HG03060 (cell line): ENCODE measurements around the gene P2RX1.
"Not testable (repeated sequence)": the region's sequence is repeated elsewhere in the genome, so short reads cannot be mapped to it uniquely, and the experiment has no call there.

Experiments
- ATAC-seq: cut with Tn5 transposase; IDR thresholded peaks from one replicate; pipeline ENCODE4 v1.9.1; 2021; ENCODE audit warnings: low read depth, moderate number of reproducible peaks; ENCODE audit not compliant: unreplicated experiment

P2RX1 gene

DNA sequence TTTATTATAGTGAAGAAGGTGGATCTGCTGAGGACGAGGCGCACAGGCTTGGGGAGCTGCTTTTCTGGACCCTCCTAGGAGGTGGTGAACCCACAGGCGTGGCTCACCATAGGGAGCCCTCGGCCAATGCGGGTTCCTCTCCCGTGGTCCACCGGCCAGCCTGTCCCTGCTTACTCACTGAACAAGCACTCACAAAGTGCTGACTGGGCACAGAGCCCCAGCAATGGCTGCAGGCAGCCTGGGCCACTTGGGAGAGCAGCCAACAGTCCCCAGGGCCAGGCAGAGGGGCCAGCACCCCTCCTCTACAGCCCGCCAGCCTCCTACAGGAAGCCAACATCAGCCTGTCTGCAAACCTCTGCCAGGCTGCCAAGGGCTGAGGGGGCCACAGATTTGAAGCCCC is 51.1 kb downstream of the P2RX1 start:
- ATAC-seq, result no peak

DNA sequence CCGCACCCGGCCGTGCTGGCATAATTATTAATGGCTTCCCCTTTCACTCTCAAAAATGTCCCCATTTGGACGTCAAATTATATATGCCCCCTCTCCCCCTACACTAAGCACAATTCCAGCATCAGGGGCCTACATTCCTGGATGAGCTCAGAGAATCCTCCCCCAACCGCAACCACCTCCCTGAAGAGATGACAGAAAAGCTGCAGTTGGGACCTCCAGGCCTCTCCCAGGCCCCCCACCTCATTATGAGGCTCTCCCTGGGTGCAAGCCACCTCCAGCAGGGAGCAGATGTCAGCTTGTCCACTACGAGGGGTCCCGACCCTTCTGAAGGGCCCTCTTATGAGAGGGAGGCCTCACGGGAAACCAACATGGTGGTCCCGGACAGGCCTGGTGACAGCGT is 51.7 kb downstream of the P2RX1 start:
- ATAC-seq, result no peak

DNA sequence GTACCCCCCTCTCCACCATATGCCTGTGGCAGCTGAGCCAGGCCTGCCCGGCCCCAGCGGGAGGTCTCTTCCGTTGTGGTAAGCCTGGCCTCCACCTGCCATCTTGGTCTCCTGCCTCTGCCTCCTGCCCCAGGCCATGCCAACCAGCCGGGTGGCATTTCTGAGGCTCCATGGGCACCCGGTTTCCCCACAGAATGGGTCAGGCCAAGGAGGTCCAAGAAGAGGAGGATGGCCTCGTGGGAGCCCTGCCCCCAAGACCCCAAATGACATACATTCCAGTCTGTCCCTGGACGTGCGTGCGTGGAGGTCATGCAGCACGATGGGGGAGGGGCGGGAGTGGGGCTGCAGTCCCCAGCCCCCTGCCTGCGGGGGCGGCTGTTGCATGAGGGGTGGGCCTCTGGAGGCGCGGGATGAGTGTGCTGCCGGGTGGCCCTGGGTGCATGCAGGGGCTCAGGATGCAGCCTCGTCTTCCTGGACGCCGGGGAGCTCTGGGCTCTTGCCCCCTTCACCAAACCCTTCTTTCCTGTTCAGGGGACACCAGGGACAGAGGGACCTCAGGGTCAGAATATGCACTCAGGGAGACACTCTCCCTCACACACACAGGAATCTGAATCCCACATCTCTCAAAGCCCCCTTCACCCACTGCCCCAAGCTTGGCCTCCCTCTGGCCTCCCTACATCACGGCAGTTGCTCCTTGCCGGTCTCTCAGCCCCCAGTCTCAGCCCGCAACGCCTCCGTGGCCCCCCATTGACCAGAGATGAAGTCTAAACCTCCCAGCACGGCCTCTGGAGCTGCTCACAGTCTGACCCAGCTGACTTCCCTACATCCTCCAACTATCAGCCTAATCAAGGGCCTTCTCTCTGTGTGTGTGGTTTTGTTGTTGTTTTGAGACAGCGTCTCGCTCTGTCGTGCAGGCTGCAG is 54.2 kb downstream of the P2RX1 start:
- ATAC-seq, result no peak

DNA sequence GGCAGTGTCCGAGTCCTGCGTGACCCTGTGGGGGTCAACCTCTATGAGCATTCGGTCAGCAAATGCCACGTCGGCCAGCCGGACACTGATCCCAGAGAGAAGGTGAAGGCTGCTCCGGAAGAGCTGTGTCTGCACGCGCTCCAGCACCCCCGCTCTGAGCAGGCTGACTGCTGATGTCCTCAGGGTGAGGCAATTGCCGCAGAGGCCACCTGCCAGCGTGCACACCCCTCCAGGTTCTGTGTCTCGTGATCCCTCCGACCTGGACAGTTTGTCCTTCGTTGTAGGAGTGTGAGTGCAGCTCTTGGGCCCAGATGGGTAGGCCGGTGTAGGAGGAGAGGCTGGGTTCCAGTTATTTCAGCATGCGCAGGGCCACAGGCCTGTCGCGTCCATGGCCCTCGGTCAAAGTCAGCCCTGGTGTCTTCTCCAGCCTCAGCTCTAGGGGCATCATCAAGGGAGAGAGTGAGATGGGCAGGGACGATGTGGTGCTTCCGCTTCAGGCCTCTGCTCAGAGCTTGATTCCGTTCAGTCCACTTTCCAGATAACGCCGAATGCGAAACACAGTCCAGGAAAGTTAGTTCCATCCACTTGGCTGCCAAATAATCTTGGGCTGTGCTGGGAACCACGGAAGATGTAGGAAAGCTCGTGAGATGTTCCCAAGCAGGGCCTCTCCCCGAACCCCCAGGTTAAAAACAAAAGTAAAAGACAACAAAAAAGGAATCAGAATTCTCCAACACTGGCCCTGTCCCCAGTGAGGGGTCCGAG is 55.1 kb downstream of the P2RX1 start:
- ATAC-seq, result no peak

DNA sequence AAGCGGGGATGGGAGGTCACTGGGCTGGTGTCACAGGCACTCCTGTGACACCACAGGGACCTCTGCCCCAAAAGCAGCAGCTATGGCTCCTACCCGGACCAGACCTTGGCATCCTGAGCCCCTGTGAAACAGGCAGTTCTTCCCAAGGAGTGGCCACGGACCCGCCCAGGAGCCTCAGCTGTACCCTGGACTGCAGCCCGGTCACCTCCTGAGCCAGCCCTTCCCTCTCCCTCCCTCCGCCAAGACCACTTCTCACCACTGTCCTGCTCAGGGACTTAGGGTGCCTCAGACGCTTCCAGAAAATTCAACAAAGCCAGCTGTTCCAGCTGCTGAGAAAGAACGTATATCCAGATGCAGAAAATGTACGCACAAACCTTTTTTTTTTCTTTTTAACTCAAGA is 56.3 kb downstream of the P2RX1 start:
- ATAC-seq, result no peak

DNA sequence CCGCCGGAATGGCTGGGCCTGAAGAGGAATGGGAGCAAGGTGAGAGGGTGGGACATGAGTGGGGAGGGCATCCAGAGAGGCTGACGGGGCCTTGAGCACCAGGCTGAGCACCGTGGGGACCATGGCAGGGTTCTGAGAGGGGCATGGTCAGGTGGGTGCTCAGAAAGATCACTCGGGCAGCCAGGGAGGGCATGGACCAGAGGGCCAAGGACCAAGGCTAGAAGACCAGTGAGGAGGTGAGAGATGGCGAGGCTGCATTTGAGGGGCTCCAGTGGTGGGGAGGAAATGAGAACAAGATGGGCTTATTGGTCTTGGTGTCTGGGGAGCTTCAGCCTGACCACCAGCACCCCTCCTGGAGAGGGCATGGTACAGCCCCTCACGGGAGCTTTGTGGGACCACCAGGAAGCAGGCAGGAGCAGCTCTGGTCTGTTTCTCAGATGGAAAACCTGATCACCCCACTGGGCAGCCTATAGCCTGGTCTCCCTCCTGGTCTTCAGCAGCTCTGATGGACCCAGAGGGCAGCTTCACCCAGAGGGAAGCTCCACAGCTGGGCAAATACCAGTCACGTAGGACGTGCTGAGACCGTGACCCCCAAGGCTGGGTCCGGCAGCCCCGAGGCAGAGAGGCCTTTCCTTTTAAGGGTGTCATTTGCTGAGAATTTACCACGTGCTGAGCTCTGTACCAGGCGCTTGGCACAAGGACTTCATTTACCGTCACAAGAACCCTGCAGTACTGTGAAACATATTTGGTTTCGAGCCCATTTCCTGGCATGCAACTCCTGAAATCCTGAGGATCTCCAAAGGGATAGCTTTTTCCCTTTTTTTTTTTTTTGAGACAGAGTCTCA is 58.8 kb downstream of the P2RX1 start:
- ATAC-seq, result no peak

DNA sequence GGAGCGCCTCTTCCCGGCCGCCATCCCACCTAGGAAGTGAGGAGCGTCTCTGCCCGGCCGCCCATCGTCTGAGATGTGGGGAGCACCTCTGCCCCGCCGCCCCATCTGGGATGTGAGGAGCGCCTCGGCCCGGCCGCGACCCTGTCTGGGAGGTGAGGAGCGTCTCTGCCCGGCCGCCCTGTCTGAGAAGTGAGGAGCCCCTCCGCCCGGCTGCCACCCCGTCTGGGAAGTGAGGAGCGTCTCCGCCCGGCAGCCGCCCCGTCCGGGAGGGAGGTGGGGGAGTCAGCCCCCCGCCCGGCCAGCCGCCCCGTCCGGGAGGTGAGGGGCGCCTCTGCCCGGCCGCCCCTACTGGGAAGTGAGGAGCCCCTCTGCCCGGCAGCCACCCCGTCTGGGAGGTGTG is 62.1 kb downstream of the P2RX1 start:
- not testable (repeated sequence) for ATAC-seq

DNA sequence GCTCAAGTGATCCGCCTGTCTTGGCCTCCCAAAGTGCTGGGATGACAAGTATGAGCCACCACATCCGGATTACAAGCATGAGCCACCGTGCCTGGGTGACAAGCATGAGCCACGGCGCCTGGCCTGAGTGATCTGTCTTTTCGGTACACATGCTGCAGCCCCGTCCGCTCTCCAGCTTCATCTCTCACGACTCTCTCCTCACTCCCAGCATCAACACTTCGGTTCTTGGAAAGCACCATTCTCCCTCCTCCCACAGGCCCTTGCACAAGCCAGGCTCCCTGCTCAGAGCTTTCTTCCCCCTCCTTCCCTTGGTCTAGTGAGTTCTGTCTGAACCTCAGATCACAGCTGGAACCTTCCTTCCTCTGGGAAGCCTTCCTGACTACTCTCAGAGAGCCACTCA is 63.7 kb downstream of the P2RX1 start:
- no peak for ATAC-seq

DNA sequence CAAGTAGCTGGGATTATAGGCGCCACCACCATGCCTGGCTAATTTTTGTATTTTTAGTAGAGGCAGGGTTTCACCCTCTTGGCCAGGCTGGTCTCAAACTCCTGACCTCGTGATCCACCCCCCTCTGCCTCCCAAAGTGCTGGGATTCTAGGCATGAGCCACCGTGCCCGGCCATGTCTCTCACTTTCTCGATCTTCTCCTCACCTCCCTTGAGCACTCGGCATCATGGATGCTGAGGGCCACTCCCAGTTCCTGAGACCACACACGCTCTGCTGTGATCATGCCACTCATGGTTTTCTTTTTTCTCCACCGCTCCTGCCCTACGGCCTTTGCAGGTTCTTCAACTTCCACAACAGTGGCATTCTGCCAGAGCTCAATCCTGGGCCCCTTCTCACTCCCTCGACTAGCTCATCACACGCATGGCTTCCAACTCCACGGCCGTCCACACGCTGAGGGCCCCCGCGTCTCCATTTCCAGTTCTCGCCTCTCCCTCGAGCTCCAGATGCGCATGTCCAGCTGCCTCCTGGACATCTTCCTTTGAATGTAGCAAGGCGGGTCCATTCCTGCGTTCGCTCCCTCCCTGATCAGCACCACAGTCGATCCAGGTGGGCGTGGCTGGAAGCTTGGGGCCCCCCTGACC is 64.7 kb downstream of the P2RX1 start:
- ATAC-seq, result no peak

DNA sequence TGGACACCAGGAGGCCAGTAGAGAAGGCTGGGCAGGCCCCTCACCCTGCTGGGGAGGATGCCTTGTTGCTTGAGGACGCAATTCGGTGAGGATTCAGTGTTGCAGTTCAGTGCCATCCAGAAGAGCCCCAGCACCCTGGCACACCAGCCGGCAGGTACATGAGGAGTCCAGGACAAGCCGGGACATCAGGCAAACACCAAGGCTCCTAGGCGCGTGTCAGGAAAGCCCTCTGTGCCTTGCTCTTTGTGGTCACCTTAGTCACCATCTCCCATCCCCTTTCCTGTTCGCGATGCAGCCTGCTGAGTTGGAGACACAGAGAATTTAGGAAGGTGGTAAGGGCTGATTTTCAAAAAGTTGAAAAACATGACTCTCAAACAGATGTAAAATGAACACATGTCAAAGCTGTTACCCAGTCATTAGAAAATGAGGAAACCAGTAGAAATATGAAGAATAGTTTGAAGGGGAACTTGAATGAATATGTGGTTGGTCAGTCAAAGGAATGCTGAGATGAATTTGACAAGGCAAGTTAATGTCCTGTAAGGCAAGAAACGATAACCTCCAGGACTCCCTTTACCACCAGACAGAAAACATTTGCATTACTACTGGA is 67.9 kb downstream of the P2RX1 start:
- no peak for ATAC-seq

DNA sequence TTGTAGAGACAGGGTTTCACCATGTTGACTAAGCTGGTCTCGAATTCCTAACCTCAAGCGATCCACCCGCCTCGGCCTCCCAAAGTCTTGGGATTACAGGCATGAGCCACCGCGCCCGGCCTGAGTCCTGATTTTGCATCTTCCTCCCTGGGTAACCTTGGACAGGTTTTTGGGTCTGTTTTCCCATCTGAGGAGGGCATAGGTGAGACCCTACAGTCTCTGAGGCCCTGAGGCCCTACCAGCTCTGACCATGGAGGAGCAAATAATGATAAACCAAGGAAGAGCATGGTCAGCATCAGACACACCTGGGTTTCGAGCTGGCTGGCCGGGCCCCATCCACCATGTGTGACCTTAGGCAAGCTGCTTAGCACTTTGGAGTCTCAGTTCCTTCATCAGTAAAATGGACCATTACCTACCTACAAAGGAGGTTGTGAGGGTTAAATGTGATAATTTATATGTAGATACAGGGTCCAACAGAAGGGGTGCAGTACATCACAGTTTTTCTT is 69.0 kb downstream of the P2RX1 start:
- no peak for ATAC-seq
